K562 (cell line): ENCODE results near the gene EPHB3. TPM values are rescaled to one million over a fixed set of nuclear protein-coding genes. Genes with fewer than 3 reads are reported as not detected.

Experiments used
- ATAC-seq: fragments of 200-7000 bp; cut with Tn5 transposase; 3 replicates; pipeline ENCODE4 v1.9.1; 2020; ENCODE audit warnings: moderate library complexity
- BruUV-seq: library from RNA; stranded (reverse); fragments of 400-500 nt; replicated peaks from 2 replicates; lab custom pipeline; 2021; lab: Mats Ljungman, UMichigan
- CTCF ChIA-PET: fragments of 300-600 bp; formaldehyde crosslinking; extraction: SDS; loops from one replicate; lab custom pipeline; 2021; ENCODE audit warnings: low intra/inter-chr PET ratio; lab: Yijun Ruan, JAX
- POLR2A ChIA-PET: fragments of 300-600, 350-650 bp; sonication (Branson Sonifier 250); formaldehyde crosslinking; extraction: SDS; loops from one replicate; lab custom pipeline; 2021; ENCODE audit warnings: antibody characterized with exemption, inconsistent platforms; lab: Yijun Ruan, JAX
- DNase-seq, 4 experiments: peaks; one replicate each; pipeline versions ENCODE4 v3.0.0 to v3.0.0-alpha.2; 2011 to 2018; ENCODE audit warnings: low spot score in 3 of 4, mixed read lengths in 3 of 4; ENCODE audit errors: extremely low read depth in 1 of 4
- FAIRE-seq: peaks from 2 replicates; lab custom pipeline; 2011; peaks lifted over from hg19 to GRCh38; lab: Jason Lieb, UNC
- H2AFZ ChIP-seq: 2 replicates; pipeline ENCODE4 v1.6.0; 2011; ENCODE audit warnings: low read depth, low read length, control low read depth, inconsistent platforms
- H3K27ac ChIP-seq: fragments of 200-600 bp; 3 replicates; pipeline ENCODE4 v1.8.0; 2011; ENCODE audit warnings: low read depth, mild to moderate bottlenecking, control low read depth, inconsistent platforms, low read length, moderate library complexity, mixed read lengths; ENCODE audit errors: extremely low read depth
- H3K27me3 ChIP-seq, 2 experiments: fragments of 300-600 bp in 1 of 2; 2 replicates in 1 of 2; 3 replicates in 1 of 2; pipeline versions ENCODE4 v1.6.0 to v1.8.0; 2011; ENCODE audit warnings: inconsistent platforms in 2 of 2, low read length in 2 of 2, mild to moderate bottlenecking in 1 of 2, mixed read lengths in 1 of 2, moderate library complexity in 1 of 2; ENCODE audit not compliant: control insufficient read depth in 2 of 2, insufficient read depth in 2 of 2
- H3K36me3 ChIP-seq: fragments of 300-600 bp; 3 replicates; pipeline ENCODE4 v1.8.0; 2011; ENCODE audit warnings: mild to moderate bottlenecking, low read length, inconsistent platforms; ENCODE audit not compliant: control insufficient read depth, insufficient read depth
- H3K4me1 ChIP-seq, 2 experiments: fragments of 200-600 bp in 1 of 2; replicated peaks in 1 of 2; 2 replicates in 1 of 2; 3 replicates in 1 of 2; pipeline versions ENCODE4 v1.5.1 to v1.8.0; 2011; ENCODE audit warnings: inconsistent platforms in 2 of 2, low read length in 2 of 2, mild to moderate bottlenecking in 1 of 2, mixed read lengths in 1 of 2, moderate library complexity in 1 of 2; ENCODE audit not compliant: control insufficient read depth in 2 of 2, insufficient read depth in 2 of 2
- H3K4me2 ChIP-seq: 2 replicates; pipeline ENCODE4 v1.6.1; 2011; ENCODE audit warnings: low read length, control low read depth, inconsistent platforms, mixed read lengths; ENCODE audit not compliant: insufficient read depth
- H3K4me3 ChIP-seq: fragments of 200-600 bp; sonication (generic), shearing (Covaris generic); 2 replicates; pipeline ENCODE4 v1.5.1; 2016; ENCODE audit warnings: control low read depth, inconsistent platforms
- H3K79me2 ChIP-seq: fragments of 200-600 bp; 3 replicates; pipeline ENCODE4 v1.8.0; 2011; ENCODE audit warnings: low read length, inconsistent platforms; ENCODE audit not compliant: control insufficient read depth, insufficient read depth
- H3K9ac ChIP-seq, 2 experiments: 2 replicates each; pipeline versions ENCODE4 v1.6.0 to v1.6.1; 2011; ENCODE audit warnings: low read depth in 2 of 2, low read length in 2 of 2, control low read depth in 1 of 2, inconsistent platforms in 1 of 2, mild to moderate bottlenecking in 1 of 2, mixed read lengths in 1 of 2; ENCODE audit not compliant: insufficient read depth in 1 of 2
- H3K9me1 ChIP-seq: one replicate; pipeline ENCODE4 v1.6.0; 2011; ENCODE audit warnings: inconsistent platforms, mild to moderate bottlenecking, low read length, moderate library complexity; ENCODE audit not compliant: control insufficient read depth, insufficient read depth
- H3K9me3 ChIP-seq: replicated peaks from 2 replicates; pipeline ENCODE4 v1.5.1; 2011; ENCODE audit warnings: low read depth, low read length, inconsistent platforms; ENCODE audit not compliant: control insufficient read depth, insufficient read depth
- H4K20me1 ChIP-seq: replicated peaks from 2 replicates; pipeline ENCODE4 v1.6.1; 2011; ENCODE audit warnings: low read length, inconsistent platforms, mixed read lengths; ENCODE audit not compliant: control insufficient read depth, insufficient read depth
- ETV1 ChIP-seq: fragments of 450-650 bp; conservative IDR thresholded peaks from 2 replicates; pipeline ENCODE4 v1.6.1; 2016; ENCODE audit warnings: missing genetic modification characterization, control low read depth, low read depth, missing compliant biosample characterization
- GTF2E2 ChIP-seq: fragments of 200-800 bp; sonication (Bioruptor generic); IDR thresholded peaks from 2 replicates; pipeline ENCODE4 v1.6.1; 2016; ENCODE audit warnings: missing genetic modification characterization, missing compliant biosample characterization
- IFI16 ChIP-seq: fragments of 250-450 bp; sonication (Bioruptor Pico); IDR thresholded peaks from 2 replicates; pipeline ENCODE4 v2.1.2; 2022; ENCODE audit warnings: mild to moderate bottlenecking, inconsistent platforms
- KDM5B ChIP-seq: fragments of 200-600 bp; sonication (generic); IDR thresholded peaks from 2 replicates; pipeline ENCODE4 v1.6.1; 2012; ENCODE audit warnings: low read depth, mild to moderate bottlenecking, moderate library complexity, low read length, control low read depth, inconsistent platforms; ENCODE audit not compliant: insufficient replicate concordance
- MCM3 ChIP-seq: fragments of 450-650 bp; IDR thresholded peaks from 2 replicates; pipeline ENCODE4 v1.6.1; 2016
- MCM5 ChIP-seq: fragments of 450-650 bp; IDR thresholded peaks from 2 replicates; pipeline ENCODE4 v1.6.1; 2016; ENCODE audit warnings: low read depth
- ZNF121 ChIP-seq: sonication (generic); formaldehyde crosslinking; conservative IDR thresholded peaks from 2 replicates; pipeline ENCODE4 v1.8.0; 2022; ENCODE audit warnings: missing genetic modification reagents
- ZNF75A ChIP-seq: fragments of 450-650 bp; formaldehyde crosslinking; IDR thresholded peaks from 2 replicates; pipeline ENCODE4 v1.4.0; 2020; ENCODE audit warnings: mild to moderate bottlenecking
- WGBS: fragments of 100-300 bp; shearing (Covaris generic); methylation state at CpG from one replicate; pipeline ENCODE4 v1.1.6; 2016; ENCODE audit warnings: low coverage, mixed read lengths; ENCODE audit not compliant: insufficient coverage; ENCODE audit errors: missing lambda C conversion rate; 5-methylcytosine and 5-hydroxymethylcytosine counted together
- in situ Hi-C: fragments of 300-500 bp; cut with MboI; formaldehyde crosslinking; loops from 4 replicates; pipeline ENCODE4 v1.15.0; 2018; ENCODE audit warnings: inconsistent platforms, mixed read lengths
- intact Hi-C: fragments of 100-400 bp; cut with micrococcal nuclease; formaldehyde crosslinking; loops from 2 replicates; pipeline ENCODE4 v1.14.2; 2022
- polyA plus RNA-seq, 8 experiments: library from polyadenylated mRNA; depleted of rRNA in 4 of 8; stranded (reverse) in 5 of 8; unstranded in 3 of 8; fragments of >200 nt; fragmentation: Nextera tagmentation in 2 of 8; fragmentation: Illumina TruSeq in 1 of 8; extraction: Ambion mirVana in 2 of 8; extraction: Trizol in 1 of 8; gene quantifications; 2 replicates each; pipeline versions ENCODE4 v1.2.1 to v1.2.3, GENCODE V29; 2011 to 2014; ENCODE audit warnings: inconsistent platforms in 1 of 8, missing spikeins in 1 of 8
- total RNA-seq, 7 experiments: library from RNA; depleted of rRNA in 6 of 7; stranded (reverse); fragments of >200 nt in 6 of 7; fragmentation: Illumina TruSeq in 2 of 7; extraction: Trizol in 2 of 7; gene quantifications; 2 replicates each; pipeline versions ENCODE4 v1.2.1 to v1.2.3, GENCODE V29; 2011 to 2021; ENCODE audit warnings: low replicate concordance in 1 of 7
- TF ChIP-seq, protein P1 (sequence below): IDR thresholded peaks from 2 replicates; pipeline ENCODE4 v1.6.1; 2014; ENCODE audit warnings: antibody characterized with exemption

EPHB3 gene
- total and polyA plus RNA-seq, 9 of the 15 experiments (the other 6 are each of a cell fraction or from before 2014, with no cell fraction given), result not detected

DNA sequence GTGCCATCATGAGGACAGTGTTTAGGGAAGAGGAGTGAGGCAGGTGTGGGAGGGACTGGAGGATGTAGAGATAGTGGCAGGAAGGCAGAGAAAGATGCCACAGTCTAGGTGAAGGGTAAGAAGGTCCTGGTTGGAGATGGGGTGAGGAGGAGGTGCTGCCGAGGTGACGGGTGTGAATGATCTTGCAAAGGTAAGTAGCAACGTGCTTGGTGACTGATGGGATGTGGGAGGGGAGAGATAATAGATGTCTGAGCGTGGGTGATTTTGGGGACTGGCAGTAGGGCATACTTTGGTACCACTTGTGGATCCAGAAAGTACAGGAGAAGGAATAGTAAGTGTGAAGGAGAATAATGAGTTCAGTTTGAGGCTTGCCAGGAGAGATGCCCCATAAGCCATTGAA, 27.2 kb downstream of the EPHB3 start:
- Histone ChIP-seq H2AFZ (no peak overlapping the region), H3K4me2 (no peak overlapping the region), H3K9me1 (peaks cover 1% of the 10 kb centered on the region), H3K4me3 (no peak overlapping the region), H3K4me1 (peaks cover 0 to 7% of the 10 kb centered on the region in 2 experiments; a peak in 2 of 5 replicates), H3K36me3 (no peaks in the 10 kb centered on the region), H3K9me3 (no peaks in the 10 kb centered on the region), H4K20me1 (peaks cover 12% of the 10 kb centered on the region; the same call in 1 of the 2 replicates), H3K9ac (no peak overlapping the region), H3K79me2 (no peaks in the 10 kb centered on the region), H3K27me3 (peaks cover 19 to 57% of the 10 kb centered on the region in 2 experiments; a peak in 4 of 5 replicates), H3K27ac (no peak overlapping the region)
- no peak for TF ChIP-seq ETV1 (tag)
- no peak for TF ChIP-seq ZNF75A (CRISPR knock-in tag)
- no peak for TF ChIP-seq KDM5B
- ATAC-seq (no peak), FAIRE-seq (no peak), DNase-seq (no peak)
- ChIA-PET CTCF (no interaction called here), POLR2A (no interaction called here)
- intact Hi-C loops (no loop called here), in situ Hi-C loops (no loop called here)
- no TSS peak for BruUV-seq
- 0% methylated on average over 4 of the region's 4 CpGs for WGBS

DNA sequence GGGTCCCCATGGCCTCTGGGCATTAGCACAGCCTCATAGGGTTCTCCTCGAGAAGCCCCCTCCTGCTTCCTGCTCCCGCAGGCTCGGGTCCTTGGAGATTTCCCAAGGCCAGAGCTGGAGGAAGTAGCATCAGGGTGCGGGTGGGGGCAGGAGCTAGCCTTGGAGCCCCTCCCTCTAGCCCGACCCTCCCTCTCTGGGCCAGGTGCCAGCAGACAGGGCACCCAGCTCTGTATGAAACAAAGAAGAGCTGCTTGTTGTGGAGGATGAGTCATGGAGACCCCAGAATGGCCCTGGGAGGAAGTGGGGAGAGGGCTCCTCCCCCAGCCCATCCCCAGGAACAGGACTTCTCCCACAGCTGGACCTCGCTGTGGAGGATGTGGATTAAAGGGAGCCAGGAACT, 29.2 kb downstream of the EPHB3 start:
- FAIRE-seq (no peak), ATAC-seq (no peak), DNase-seq (no peak)
- Histone ChIP-seq H3K27me3 (peaks cover 17 to 57% of the 10 kb centered on the region in 2 experiments; a peak in 4 of 5 replicates), H3K4me2 (no peak overlapping the region), H3K4me3 (no peak overlapping the region), H4K20me1 (no peaks in the 10 kb centered on the region), H3K9me1 (peaks cover 3% of the 10 kb centered on the region), H3K27ac (no peak overlapping the region), H3K9ac (no peak overlapping the region), H3K4me1 (no peaks in the 10 kb centered on the region; a peak in 1 of 5 replicates), H3K79me2 (no peaks in the 10 kb centered on the region), H3K9me3 (no peaks in the 10 kb centered on the region), H3K36me3 (no peaks in the 10 kb centered on the region), H2AFZ (no peak overlapping the region)
- POLR2A ChIA-PET, result interaction anchor here (1.1 kb wide), 1 partner anchor 14 kb away, joined by 3 read pairs; no protein-coding TSS in a partner anchor
- CTCF ChIA-PET, result no interaction called here
- in situ Hi-C loops (no loop called here), intact Hi-C loops (no loop called here)
- TF ChIP-seq ZNF121 (CRISPR knock-in tag) (no peak), IFI16 (CRISPR knock-in tag) (no peak), GTF2E2 (tag) (no peak), MCM3 (no peak), MCM5 (no peak)
- TF ChIP-seq, protein P1, sequence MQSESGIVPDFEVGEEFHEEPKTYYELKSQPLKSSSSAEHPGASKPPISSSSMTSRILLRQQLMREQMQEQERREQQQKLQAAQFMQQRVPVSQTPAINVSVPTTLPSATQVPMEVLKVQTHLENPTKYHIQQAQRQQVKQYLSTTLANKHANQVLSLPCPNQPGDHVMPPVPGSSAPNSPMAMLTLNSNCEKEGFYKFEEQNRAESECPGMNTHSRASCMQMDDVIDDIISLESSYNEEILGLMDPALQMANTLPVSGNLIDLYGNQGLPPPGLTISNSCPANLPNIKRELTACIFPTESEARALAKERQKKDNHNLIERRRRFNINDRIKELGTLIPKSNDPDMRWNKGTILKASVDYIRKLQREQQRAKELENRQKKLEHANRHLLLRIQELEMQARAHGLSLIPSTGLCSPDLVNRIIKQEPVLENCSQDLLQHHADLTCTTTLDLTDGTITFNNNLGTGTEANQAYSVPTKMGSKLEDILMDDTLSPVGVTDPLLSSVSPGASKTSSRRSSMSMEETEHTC, result no peak
- WGBS, result 0% methylated on average over 6 of the region's 6 CpGs
- BruUV-seq, result no TSS peak
